A673 (cell line): ENCODE measurements around the gene PTX4. TPM values are rescaled to one million over a fixed set of nuclear protein-coding genes. Genes with fewer than 3 reads are reported as not detected.
"Not testable (repeated sequence)": the region's sequence is repeated elsewhere in the genome, so short reads cannot be mapped to it uniquely, and the experiment has no call there.

Experiments used
- BruUV-seq: library from RNA; stranded (reverse); fragments of 400-500 nt; replicated peaks from 2 replicates; lab custom pipeline; 2021; lab: Mats Ljungman, UMichigan
- CTCF ChIA-PET: fragments of 300-600 bp; sonication (Branson Sonifier 250); formaldehyde crosslinking; loops from one replicate; lab custom pipeline; 2022; ENCODE audit warnings: antibody characterized with exemption; lab: Charles Lee
- POLR2A ChIA-PET: fragments of 300-600 bp; sonication (Branson Sonifier 250); formaldehyde crosslinking; loops from one replicate; lab custom pipeline; 2022; ENCODE audit warnings: antibody characterized with exemption; ENCODE audit not compliant: low non-redundant PET; lab: Charles Lee
- DNase-seq: peaks from one replicate; pipeline ENCODE4 v3.0.0-alpha.2; 2015; ENCODE audit warnings: low spot score
- H3K27ac ChIP-seq: fragments of 200-600 bp; sonication (generic); 2 replicates; pipeline ENCODE4 v1.5.1; 2016; ENCODE audit warnings: mixed run types, low read depth, mild to moderate bottlenecking, mixed read lengths, antibody characterized with exemption, low read length; ENCODE audit not compliant: poor library complexity, severe bottlenecking
- H3K27me3 ChIP-seq: fragments of 200-600 bp; sonication (generic); replicated peaks from 2 replicates; pipeline ENCODE4 v1.6.1; 2017; ENCODE audit warnings: mixed run types, low read depth, mild to moderate bottlenecking, mixed read lengths, antibody characterized with exemption, low read length; ENCODE audit not compliant: insufficient read depth, poor library complexity
- H3K36me3 ChIP-seq: fragments of 200-600 bp; sonication (generic); 2 replicates; pipeline ENCODE4 v1.6.1; 2016; ENCODE audit warnings: mixed run types, mild to moderate bottlenecking, mixed read lengths, antibody characterized with exemption, low read length; ENCODE audit not compliant: insufficient read depth, poor library complexity, severe bottlenecking
- H3K4me1 ChIP-seq: fragments of 200-600 bp; sonication (generic); 2 replicates; pipeline ENCODE4 v1.6.1; 2017; ENCODE audit warnings: mixed run types, mild to moderate bottlenecking, mixed read lengths, antibody characterized with exemption, low read length; ENCODE audit not compliant: insufficient read depth, poor library complexity, severe bottlenecking
- H3K4me3 ChIP-seq: fragments of 200-600 bp; sonication (generic); 2 replicates; pipeline ENCODE4 v1.5.1; 2016; ENCODE audit warnings: low read depth, mixed run types, mild to moderate bottlenecking, mixed read lengths, low read length; ENCODE audit not compliant: poor library complexity, severe bottlenecking
- H3K9me3 ChIP-seq: fragments of 200-600 bp; sonication (generic); 2 replicates; pipeline ENCODE4 v1.6.1; 2016; ENCODE audit warnings: mixed run types, low read depth, mild to moderate bottlenecking, mixed read lengths, antibody characterized with exemption, low read length; ENCODE audit not compliant: poor library complexity, severe bottlenecking
- EZH2 ChIP-seq: fragments of 200-600 bp; sonication (generic); IDR thresholded peaks from 2 replicates; pipeline ENCODE4 v1.6.1; 2017; ENCODE audit warnings: borderline replicate concordance, low read depth, mild to moderate bottlenecking, mixed read lengths, antibody characterized with exemption, low read length; ENCODE audit not compliant: poor library complexity, severe bottlenecking
- intact Hi-C: fragments of 100-400 bp; cut with micrococcal nuclease; formaldehyde crosslinking; loops from one replicate; pipeline ENCODE4 v1.10.0; 2022; ENCODE audit not compliant: unreplicated experiment
- total RNA-seq: library from RNA; stranded (reverse); gene quantifications from 2 replicates; pipeline ENCODE4 v1.2.3, GENCODE V29; 2021
- TF ChIP-seq, protein P1 (sequence below): fragments of 300-800, 200-600 bp; sonication (generic); conservative IDR thresholded peaks from 2 replicates; pipeline ENCODE4 v1.5.1; 2017; ENCODE audit warnings: low read depth, mild to moderate bottlenecking, antibody characterized with exemption, low read length, moderate library complexity, mixed read lengths

The PTX4 gene
- total RNA-seq, 1 experiment from 2014 or later = not detected

DNA sequence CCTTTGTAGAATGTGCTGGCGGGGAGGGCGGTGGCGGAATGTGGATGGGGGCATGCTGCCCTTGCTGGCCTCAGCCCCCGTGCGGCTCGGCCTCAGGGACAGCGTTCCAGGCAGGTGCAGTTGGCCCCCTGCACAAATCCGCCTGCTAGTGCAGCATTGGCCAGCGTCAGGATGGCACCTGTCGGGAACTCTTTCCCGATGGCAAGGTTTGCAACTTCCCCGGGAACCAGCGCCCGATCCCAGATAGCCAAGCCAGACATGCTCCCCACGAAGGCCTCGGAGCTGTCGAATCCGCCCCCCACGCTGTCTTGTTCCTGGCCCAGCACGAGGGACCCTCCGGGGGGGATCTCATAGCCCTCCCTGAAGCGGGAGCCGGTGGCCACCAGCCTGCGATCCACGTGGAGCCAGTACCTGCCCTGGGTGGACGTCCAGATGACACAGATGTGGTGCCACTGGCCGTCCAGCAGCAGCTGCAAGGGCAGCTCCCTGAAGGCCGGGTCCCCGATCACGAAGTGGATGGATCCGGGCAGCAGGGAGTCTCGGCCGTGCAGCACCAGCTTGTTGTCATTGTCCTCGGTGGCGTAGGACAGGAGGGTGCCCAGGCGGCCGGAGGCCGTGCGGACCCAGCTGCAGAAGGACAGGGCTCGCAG, 2.8 kb downstream of the PTX4 start:
- H3K27me3 ChIP-seq = no peaks in the 10 kb centered on the region

DNA sequence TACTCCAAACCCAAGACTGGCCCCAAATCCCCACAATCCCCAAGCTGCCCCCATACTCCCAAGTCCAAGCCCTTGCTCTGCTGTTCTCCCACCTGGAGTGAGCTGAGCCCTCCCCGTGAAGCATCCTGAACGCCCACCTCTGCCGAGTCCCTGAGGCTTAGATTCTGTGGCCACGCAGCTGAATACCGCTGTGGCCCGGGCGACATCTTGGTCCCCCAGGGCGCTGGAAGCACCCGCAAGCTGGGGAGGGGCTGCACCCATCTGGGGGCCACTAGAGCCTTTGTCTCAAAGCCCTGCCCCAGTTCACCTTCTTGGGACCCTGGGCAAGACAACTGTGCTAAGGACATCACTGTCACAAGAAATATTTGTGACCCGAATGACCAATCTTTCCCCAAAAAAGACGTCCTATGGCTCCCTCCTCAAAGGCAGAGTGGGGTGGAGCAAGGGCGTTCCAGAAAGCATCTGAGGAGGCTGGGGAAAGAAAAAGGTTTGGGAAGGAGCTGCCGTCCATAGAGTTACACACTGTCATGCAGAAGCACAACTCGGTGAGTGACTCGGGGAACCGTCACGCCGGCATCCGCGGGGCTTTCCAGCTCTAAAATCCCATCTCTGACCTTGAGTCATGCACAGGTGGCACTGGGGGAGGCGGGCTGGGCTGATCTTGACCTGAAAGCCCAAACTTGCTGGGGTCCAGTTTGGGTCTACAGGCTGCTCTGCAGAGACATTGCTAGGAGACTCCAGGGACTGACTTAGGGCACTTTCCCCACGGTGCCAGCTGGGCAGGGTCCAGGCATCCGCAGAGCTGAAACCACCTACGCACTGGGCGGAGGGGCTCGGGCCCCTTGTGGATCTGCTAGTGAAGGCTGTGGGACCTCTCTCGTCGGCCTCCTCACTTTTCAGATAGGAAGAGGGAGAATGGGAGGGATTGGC, 6.6 kb downstream of the PTX4 start:
- no peak overlapping the region for H3K4me3 ChIP-seq
- ChIA-PET CTCF (no interaction called here), POLR2A (no interaction called here)
- DNase-seq = no peak
- no peaks in the 10 kb centered on the region for H3K27me3 ChIP-seq
- TF ChIP-seq, protein P1, sequence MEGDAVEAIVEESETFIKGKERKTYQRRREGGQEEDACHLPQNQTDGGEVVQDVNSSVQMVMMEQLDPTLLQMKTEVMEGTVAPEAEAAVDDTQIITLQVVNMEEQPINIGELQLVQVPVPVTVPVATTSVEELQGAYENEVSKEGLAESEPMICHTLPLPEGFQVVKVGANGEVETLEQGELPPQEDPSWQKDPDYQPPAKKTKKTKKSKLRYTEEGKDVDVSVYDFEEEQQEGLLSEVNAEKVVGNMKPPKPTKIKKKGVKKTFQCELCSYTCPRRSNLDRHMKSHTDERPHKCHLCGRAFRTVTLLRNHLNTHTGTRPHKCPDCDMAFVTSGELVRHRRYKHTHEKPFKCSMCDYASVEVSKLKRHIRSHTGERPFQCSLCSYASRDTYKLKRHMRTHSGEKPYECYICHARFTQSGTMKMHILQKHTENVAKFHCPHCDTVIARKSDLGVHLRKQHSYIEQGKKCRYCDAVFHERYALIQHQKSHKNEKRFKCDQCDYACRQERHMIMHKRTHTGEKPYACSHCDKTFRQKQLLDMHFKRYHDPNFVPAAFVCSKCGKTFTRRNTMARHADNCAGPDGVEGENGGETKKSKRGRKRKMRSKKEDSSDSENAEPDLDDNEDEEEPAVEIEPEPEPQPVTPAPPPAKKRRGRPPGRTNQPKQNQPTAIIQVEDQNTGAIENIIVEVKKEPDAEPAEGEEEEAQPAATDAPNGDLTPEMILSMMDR = no peak
- TF ChIP-seq EZH2 = no peak
- BruUV-seq = no TSS peak
- intact Hi-C loops = no loop called here
- no peak overlapping the region for H3K27ac ChIP-seq
- no peaks in the 10 kb centered on the region for H3K36me3 ChIP-seq
- no peaks in the 10 kb centered on the region for H3K9me3 ChIP-seq
- no peaks in the 10 kb centered on the region for H3K4me1 ChIP-seq

More for the DNA sequence above, 2.8 kb downstream of the PTX4 start:
- POLR2A ChIA-PET = no interaction called here
- DNase-seq = no peak
- Histone ChIP-seq H3K36me3 (no peaks in the 10 kb centered on the region), H3K4me1 (no peaks in the 10 kb centered on the region), H3K4me3 (no peak overlapping the region), H3K9me3 (no peaks in the 10 kb centered on the region), H3K27ac (no peak overlapping the region)
- intact Hi-C loops = no loop called here
- no peak for TF ChIP-seq EZH2
- no TSS peak for BruUV-seq
- CTCF ChIA-PET = no interaction called here

DNA sequence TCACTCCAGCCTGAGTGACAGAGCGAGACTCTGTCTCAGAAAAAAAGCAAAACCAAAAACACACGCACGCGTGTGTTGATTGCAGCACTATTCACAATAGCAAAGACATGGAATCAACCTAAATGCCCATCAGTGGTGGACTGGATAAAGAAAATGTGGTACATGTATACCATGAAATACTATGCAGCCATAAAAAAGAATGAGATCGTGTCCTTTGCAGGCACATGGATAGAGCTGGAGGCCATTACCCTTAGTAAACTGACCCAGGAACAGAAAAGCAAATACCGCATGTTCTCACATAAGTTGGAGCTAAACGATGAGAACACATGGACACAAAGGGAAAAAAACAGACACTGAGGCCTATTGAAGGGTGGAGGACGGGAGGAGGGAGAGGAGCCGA, 9.8 kb downstream of the PTX4 start:
- BruUV-seq, H3K4me1 ChIP-seq, H3K9me3 ChIP-seq, H3K36me3 ChIP-seq, DNase-seq, H3K27me3 ChIP-seq, CTCF ChIA-PET, POLR2A ChIA-PET, intact Hi-C loops, H3K4me3 ChIP-seq, H3K27ac ChIP-seq: not testable (repeated sequence)

DNA sequence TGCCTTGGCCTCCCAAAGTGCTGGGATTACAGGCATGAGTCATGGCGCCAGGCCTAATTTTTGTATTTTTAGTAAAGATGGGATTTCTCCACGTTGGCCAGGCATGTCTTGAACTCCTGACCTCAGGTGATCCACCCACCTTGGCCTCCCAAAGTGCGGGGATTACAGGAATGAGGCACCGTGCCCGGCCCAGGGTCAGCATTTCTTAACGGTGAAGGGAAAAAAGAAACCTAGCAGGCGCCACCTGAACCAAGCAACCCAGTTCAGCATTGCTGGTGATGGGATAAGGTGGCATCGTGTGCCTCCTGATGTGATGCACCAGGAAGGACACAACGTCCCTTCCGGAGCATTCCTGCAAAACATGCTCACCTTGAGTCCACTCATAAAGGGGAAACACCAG, 11.7 kb downstream of the PTX4 start:
- TF ChIP-seq, protein P1 = no peak
- no peak for TF ChIP-seq EZH2
- DNase-seq = no peak
- Histone ChIP-seq H3K9me3 (no peaks in the 10 kb centered on the region), H3K27me3 (no peaks in the 10 kb centered on the region), H3K27ac (no peak overlapping the region), H3K4me3 (no peak overlapping the region), H3K4me1 (peaks cover 11% of the 10 kb centered on the region), H3K36me3 (no peaks in the 10 kb centered on the region)
- intact Hi-C loops = no loop called here
- POLR2A ChIA-PET = no interaction called here
- BruUV-seq = no TSS peak
- CTCF ChIA-PET = no interaction called here
